Smooth muscle cell (in vitro differentiated cells): Measurements from ENCODE around the gene SGSM2. TPM values are rescaled to one million over a fixed set of nuclear protein-coding genes. Genes with fewer than 3 reads are reported as not detected.

ENCODE experiments used
- DNase-seq: peaks from one replicate; lab custom pipeline; 2025; ENCODE audit not compliant: unreplicated experiment; lab: John Stamatoyannopoulos, UW
- H2AFZ ChIP-seq: fragments of 200-600 bp; sonication (generic); 2 replicates; pipeline ENCODE4 v1.6.0; 2016; ENCODE audit warnings: antibody characterized with exemption, low read depth, mild to moderate bottlenecking
- H3F3A ChIP-seq: fragments of 200-600 bp; sonication (generic); 2 replicates; pipeline ENCODE4 v1.6.0; 2017; ENCODE audit warnings: antibody characterized with exemption, low read depth
- H3K27ac ChIP-seq: fragments of 200-600 bp; sonication (generic); 2 replicates; pipeline ENCODE4 v1.5.1; 2016; ENCODE audit warnings: low read depth, mild to moderate bottlenecking
- H3K27me3 ChIP-seq: fragments of 200-600 bp; sonication (generic); 2 replicates; pipeline ENCODE4 v1.6.1; 2016; ENCODE audit warnings: low read depth, mild to moderate bottlenecking
- H3K36me3 ChIP-seq: fragments of 200-600 bp; sonication (generic); 2 replicates; pipeline ENCODE4 v1.5.1; 2016; ENCODE audit warnings: low read depth
- H3K4me1 ChIP-seq: fragments of 200-600 bp; sonication (generic); 2 replicates; pipeline ENCODE4 v1.5.1; 2016; ENCODE audit warnings: low read depth
- H3K4me2 ChIP-seq: fragments of 200-600 bp; sonication (generic); 2 replicates; pipeline ENCODE4 v1.6.0; 2016; ENCODE audit warnings: mild to moderate bottlenecking
- H3K4me3 ChIP-seq: fragments of 200-600 bp; sonication (generic); 2 replicates; pipeline ENCODE4 v1.5.1; 2016; ENCODE audit warnings: mild to moderate bottlenecking
- H3K79me2 ChIP-seq: fragments of 200-600 bp; sonication (generic); 2 replicates; pipeline ENCODE4 v1.6.0; 2016; ENCODE audit warnings: low read depth, mild to moderate bottlenecking
- H3K9ac ChIP-seq: fragments of 200-600 bp; sonication (generic); 2 replicates; pipeline ENCODE4 v1.6.0; 2016; ENCODE audit warnings: low read depth
- H3K9me3 ChIP-seq: fragments of 200-600 bp; sonication (generic); replicated peaks from 2 replicates; pipeline ENCODE4 v1.5.1; 2016; ENCODE audit warnings: low read depth
- H4K20me1 ChIP-seq: fragments of 200-600 bp; sonication (generic); 2 replicates; pipeline ENCODE4 v1.6.0; 2016; ENCODE audit warnings: low read depth
- CTCF ChIP-seq: fragments of 200-600 bp; sonication (generic); IDR thresholded peaks from 2 replicates; pipeline ENCODE4 v1.5.1; 2017; ENCODE audit warnings: borderline replicate concordance, mild to moderate bottlenecking, antibody characterized with exemption; ENCODE audit not compliant: insufficient read depth, poor library complexity, severe bottlenecking
- WGBS: methylation state at CpG from one replicate; pipeline ENCODE4 v1.1.7; 2016; ENCODE audit warnings: low lambda C conversion rate; 5-methylcytosine and 5-hydroxymethylcytosine counted together
- polyA plus RNA-seq: library from polyadenylated mRNA; unstranded; fragments of >200 nt; fragmentation: Nextera tagmentation; extraction: Ambion mirVana; gene quantifications from 2 replicates; pipeline ENCODE4 v1.2.1, GENCODE V29; 2016
- total RNA-seq: library from RNA; depleted of rRNA; stranded (reverse); fragments of >200 nt; gene quantifications from 2 replicates; pipeline ENCODE4 v1.2.3, GENCODE V29; 2014

SGSM2 gene
- total and polyA plus RNA-seq, 2 experiments from 2014 or later: 20.8 to 26.9 TPM

GRCh38 chr17:2387086-2388019 is 50.1 kb downstream of the SGSM2 start:
- Histone ChIP-seq H2AFZ (no peak overlapping the region), H4K20me1 (peaks cover 56% of the 10 kb centered on the region), H3K27ac (no peak overlapping the region), H3K4me3 (no peak overlapping the region), H3K9ac (no peak overlapping the region), H3K9me3 (no peaks in the 10 kb centered on the region), H3K4me1 (peaks cover 13% of the 10 kb centered on the region), H3K79me2 (peaks cover 33% of the 10 kb centered on the region), H3K36me3 (no peaks in the 10 kb centered on the region), H3K4me2 (no peak overlapping the region), H3F3A (peaks cover 27% of the 10 kb centered on the region), H3K27me3 (no peaks in the 10 kb centered on the region)
- DNase-seq: no peak
- 94% methylated on average over 26 of the region's 41 CpGs for WGBS
- no peak for TF ChIP-seq CTCF

GRCh38 chr17:2388020-2388682 is 50.9 kb downstream of the SGSM2 start:
- Histone ChIP-seq H3K36me3 (no peaks in the 10 kb centered on the region), H3K9ac (no peak overlapping the region)
- 95% methylated on average over 21 of the region's 21 CpGs for WGBS

GRCh38 chr17:2388683-2389055 is 51.4 kb downstream of the SGSM2 start:
- 94% methylated on average over 15 of the region's 15 CpGs for WGBS
- H3K79me2 ChIP-seq: peaks cover 33% of the 10 kb centered on the region
- peaks cover 30% of the 10 kb centered on the region for H3F3A ChIP-seq
- peaks cover 13% of the 10 kb centered on the region for H3K4me1 ChIP-seq
- H3K27me3 ChIP-seq: no peaks in the 10 kb centered on the region
- H3K36me3 ChIP-seq: no peaks in the 10 kb centered on the region
- TF ChIP-seq CTCF: no peak
- no peak overlapping the region for H3K4me2 ChIP-seq
- H2AFZ ChIP-seq: no peak overlapping the region
- no peak for DNase-seq
- peaks cover 56% of the 10 kb centered on the region for H4K20me1 ChIP-seq
- H3K9ac ChIP-seq: no peak overlapping the region
- no peaks in the 10 kb centered on the region for H3K9me3 ChIP-seq
- no peak overlapping the region for H3K27ac ChIP-seq
- no peak overlapping the region for H3K4me3 ChIP-seq

More at GRCh38 chr17:2388020-2388682, 50.9 kb downstream of the SGSM2 start:
- H3K4me3 ChIP-seq: no peak overlapping the region
- H3K27me3 ChIP-seq: no peaks in the 10 kb centered on the region
- TF ChIP-seq CTCF: no peak
- H3K4me1 ChIP-seq: peaks cover 13% of the 10 kb centered on the region
- no peak overlapping the region for H3K4me2 ChIP-seq
- H3K27ac ChIP-seq: no peak overlapping the region
- H3F3A ChIP-seq: peaks cover 28% of the 10 kb centered on the region
- DNase-seq: no peak
- peaks cover 33% of the 10 kb centered on the region for H3K79me2 ChIP-seq
- H3K9me3 ChIP-seq: no peaks in the 10 kb centered on the region
- H2AFZ ChIP-seq: no peak overlapping the region
- H4K20me1 ChIP-seq: peaks cover 56% of the 10 kb centered on the region
